Activated T-cell treated with anti-CD3 and anti-CD28 coated beads, Interleukin-2, amount 50 U/mL, for 4 hours (primary cell): ENCODE data around the gene INCA1. TPM values are rescaled to one million over a fixed set of nuclear protein-coding genes. Genes with fewer than 3 reads are reported as not detected.

Experiments used
- ATAC-seq, 2 donors: fragments of 200-7000 bp; cut with Tn5 transposase; one replicate each; pipeline ENCODE4 v1.10.0; 2021
- DNase-seq: peaks from one replicate; pipeline ENCODE4 v3.0.0-alpha.2; 2020
- H3K27me3 Mint-ChIP-seq: one replicate; pipeline ENCODE4 v1.8.0; 2021; ENCODE audit warnings: low read depth, mixed read lengths
- H3K36me3 Mint-ChIP-seq: one replicate; pipeline ENCODE4 v1.8.0; 2022; ENCODE audit warnings: mixed read lengths; ENCODE audit not compliant: insufficient read depth
- H3K4me1 Mint-ChIP-seq: one replicate; pipeline ENCODE4 v1.8.0; 2021; ENCODE audit warnings: low read depth, mixed read lengths
- H3K4me3 Mint-ChIP-seq: one replicate; pipeline ENCODE4 v1.8.0; 2021; ENCODE audit warnings: mild to moderate bottlenecking, moderate library complexity, mixed read lengths
- H3K9me3 Mint-ChIP-seq: one replicate; pipeline ENCODE4 v1.8.0; 2021; ENCODE audit warnings: mixed read lengths
- total RNA-seq, 3 donors: library from RNA; stranded (reverse); gene quantifications; one replicate each; pipeline ENCODE4 v1.2.1, GENCODE V29; 2021

Gene INCA1
- total RNA-seq, 3 donors from 2014 or later = 0.16 to 0.30 TPM; not detected in 1

- H3K4me3 Mint-ChIP-seq = peak overlapping the region; percentile 86
- DNase-seq (no peak), ATAC-seq (no peak)
- H3K4me1 Mint-ChIP-seq = peaks cover 20% of the 10 kb centered on the region
- peaks cover 7% of the 10 kb centered on the region for H3K36me3 Mint-ChIP-seq
- H3K27me3 Mint-ChIP-seq = no peaks in the 10 kb centered on the region
- H3K9me3 Mint-ChIP-seq = no peaks in the 10 kb centered on the region
Observed at GRCh38 chr17:4951486-4951885, 45.8 kb downstream of the INCA1 start.

DNA sequence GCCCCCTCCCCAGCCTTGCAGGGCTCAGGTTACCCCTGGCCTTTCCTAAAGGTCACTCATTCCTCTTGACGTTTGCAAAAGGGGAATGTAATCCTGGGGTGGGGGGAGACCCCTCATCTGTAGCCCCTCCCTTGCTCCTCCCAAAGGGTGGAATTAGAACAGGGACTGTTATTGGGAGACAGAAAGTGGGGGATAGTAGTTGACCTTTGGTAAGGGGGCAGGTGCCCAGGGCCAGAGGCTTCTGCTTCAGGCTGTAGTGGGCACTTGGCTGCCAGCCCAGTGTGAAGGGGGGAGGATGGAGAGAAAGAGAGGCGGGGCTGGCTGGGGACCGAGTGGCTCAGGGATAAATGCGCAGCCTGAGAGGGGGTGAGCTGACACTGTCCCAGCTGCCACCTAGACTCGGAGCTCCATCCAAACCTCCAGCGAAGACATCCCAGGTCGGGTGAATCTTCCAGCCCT lies 46.5 kb downstream of the INCA1 start, which contains the start of gene ENO3:
TSS of gene ENO3 (plus strand) at position 374 of the 459 bp plus-strand sequence. CDS start 711 bp downstream, outside the sequence.
- H3K4me1 Mint-ChIP-seq = peaks cover 19% of the 10 kb centered on the region
- no peaks in the 10 kb centered on the region for H3K27me3 Mint-ChIP-seq
- ATAC-seq (no peak), DNase-seq (no peak)
- H3K36me3 Mint-ChIP-seq = peaks cover 12% of the 10 kb centered on the region
- H3K9me3 Mint-ChIP-seq = no peaks in the 10 kb centered on the region
- peak within 1 kb of the TSS; percentile 86 for H3K4me3 Mint-ChIP-seq

GRCh38 chr17:4950075-4950745 lies 47.1 kb downstream of the INCA1 start:
- DNase-seq (peak; percentile 65), ATAC-seq (peak; percentile 17 to 21)
- Mint-ChIP-seq H3K36me3 (peaks cover 18% of the 10 kb centered on the region), H3K27me3 (no peaks in the 10 kb centered on the region), H3K4me1 (peaks cover 25% of the 10 kb centered on the region), H3K4me3 (peak overlapping the region; percentile 86), H3K9me3 (no peaks in the 10 kb centered on the region)

DNA sequence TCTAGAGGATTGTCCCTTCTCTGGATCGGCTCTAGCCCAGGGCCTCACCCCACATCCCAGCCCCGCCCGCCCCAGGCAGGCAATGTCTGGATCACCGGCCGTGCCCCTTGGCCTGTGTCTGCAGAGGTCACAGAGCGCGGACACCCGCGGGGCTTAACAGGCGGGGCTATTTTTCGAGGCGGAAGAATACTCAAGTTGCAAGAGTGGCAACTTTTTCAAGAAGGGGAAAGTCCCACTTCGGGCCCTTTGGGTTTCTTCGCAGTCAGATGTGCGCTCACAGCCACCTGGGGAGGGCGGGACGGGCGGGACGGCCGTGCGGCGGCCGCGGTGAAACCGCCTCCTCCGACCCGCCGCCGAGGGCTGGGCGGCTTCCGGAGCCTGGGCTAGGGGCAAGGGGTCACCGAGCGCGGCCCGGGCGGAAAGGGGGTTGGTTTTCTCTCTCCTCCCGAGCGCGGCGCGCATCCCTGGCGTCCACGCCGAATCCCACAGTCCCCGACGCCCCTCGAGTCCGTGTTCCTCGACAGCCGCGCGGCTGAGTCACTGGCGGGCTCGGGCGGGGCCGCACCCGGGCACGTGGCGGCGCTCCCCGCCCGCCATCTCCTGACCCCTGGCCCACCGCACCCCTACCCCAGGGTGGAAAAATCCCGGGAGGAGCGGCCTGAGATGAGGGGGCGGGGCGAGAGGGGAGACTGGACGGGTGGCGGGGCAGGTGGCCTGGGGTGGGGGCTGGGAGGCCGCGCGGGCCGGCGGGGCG lies 47.8 kb downstream of the INCA1 start:
- Mint-ChIP-seq H3K27me3 (no peaks in the 10 kb centered on the region), H3K4me3 (peak overlapping the region; percentile 94), H3K9me3 (no peaks in the 10 kb centered on the region), H3K4me1 (peaks cover 32% of the 10 kb centered on the region), H3K36me3 (peaks cover 24% of the 10 kb centered on the region)
- peak; percentile 36 to 44 for ATAC-seq
- peak; percentile 71 for DNase-seq

- no peaks in the 10 kb centered on the region for H3K9me3 Mint-ChIP-seq
- H3K4me1 Mint-ChIP-seq = peaks cover 37% of the 10 kb centered on the region
- no peaks in the 10 kb centered on the region for H3K27me3 Mint-ChIP-seq
- peak overlapping the region; percentile 94 for H3K4me3 Mint-ChIP-seq
- DNase-seq (peak; percentile 55), ATAC-seq (peak; percentile 44 to 47)
- H3K36me3 Mint-ChIP-seq = peaks cover 28% of the 10 kb centered on the region
Observed at GRCh38 chr17:4948931-4949320, 48.4 kb downstream of the INCA1 start.

DNA sequence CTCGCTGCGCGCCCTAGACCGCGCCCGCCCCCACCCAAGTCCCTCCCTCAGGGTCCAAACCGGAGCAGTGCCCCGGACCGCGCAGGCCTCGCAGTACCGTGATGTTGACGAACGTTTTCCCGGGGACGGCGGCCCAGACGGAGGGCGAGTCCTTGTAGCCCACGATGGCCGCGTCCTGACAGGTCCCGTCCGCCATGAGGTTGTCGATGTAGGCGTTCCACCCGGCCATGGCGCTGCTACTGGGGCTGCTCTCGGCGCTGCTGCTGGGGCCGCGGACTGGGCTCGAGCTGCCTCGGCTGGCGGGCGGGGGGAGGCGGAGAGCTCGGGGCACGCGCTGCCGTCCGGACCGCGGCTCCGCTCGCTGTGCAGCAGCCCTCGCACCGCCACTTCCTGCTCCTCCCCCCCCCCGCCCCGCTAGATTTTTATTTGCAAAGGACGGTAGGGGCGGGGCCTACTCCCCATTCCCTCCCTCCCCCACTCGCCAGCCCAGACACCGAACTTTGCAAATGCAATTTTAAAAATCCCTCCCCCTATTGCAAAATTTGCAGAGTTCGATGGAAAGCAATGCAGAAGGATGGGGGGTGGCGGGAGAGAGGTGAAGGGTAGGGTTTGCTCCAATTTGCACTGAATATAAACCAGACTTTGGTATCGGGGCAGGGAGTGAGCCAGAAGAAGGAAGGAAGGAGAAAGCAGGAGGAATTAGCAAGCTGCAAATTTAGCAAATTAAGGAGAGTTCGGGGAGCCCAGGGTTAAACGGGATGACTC lies 49.0 kb downstream of the INCA1 start, which contains the start of gene PFN1:
TSS of gene PFN1 (minus strand) at position 365 of the 765 bp plus-strand sequence. CDS start at position 229, 136 bp downstream.
- Mint-ChIP-seq H3K27me3 (no peaks in the 10 kb centered on the region), H3K4me1 (peaks cover 43% of the 10 kb centered on the region), H3K4me3 (peak within 1 kb of the TSS; percentile 94), H3K36me3 (peaks cover 29% of the 10 kb centered on the region), H3K9me3 (no peaks in the 10 kb centered on the region)
- ATAC-seq (peak; percentile 49 to 51), DNase-seq (peak; percentile 88)

DNA sequence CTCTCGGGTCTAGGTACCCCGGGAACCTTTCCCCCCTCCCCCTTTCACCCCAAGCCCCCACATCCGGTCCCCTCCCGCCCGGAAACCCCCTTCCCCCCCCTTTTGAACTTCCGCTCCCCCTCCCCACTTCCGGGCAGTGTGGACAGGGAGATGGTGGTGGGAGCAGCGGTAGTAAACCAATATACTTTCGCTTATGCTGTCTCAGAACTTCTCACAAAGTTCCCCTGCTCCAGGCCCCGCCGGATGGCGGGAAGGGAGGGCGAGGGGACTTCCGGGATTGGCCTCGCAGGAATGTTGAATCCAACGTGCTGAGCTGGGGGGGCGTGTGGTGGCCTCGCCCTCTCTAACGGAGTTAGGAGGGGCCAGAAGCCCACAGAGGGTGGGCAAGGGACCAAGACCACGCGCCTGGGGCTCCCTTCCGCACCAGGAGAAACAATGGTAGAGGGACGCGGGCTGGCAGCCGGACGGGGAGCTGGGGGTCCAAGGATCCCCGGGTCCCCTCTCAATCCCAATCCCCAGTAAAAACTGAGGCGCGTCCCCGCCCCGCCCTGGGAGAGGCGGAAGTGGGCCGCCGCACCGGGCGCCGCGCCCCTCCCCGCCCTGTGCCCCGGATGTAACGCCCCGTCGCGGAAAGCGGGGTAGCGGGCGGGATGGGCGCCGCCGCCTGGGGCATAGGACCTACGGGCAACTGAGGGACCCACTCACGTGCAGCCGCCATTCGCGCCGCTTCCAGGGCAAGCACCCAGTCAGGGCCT lies 49.7 kb downstream of the INCA1 start:
- no peaks in the 10 kb centered on the region for H3K9me3 Mint-ChIP-seq
- DNase-seq (peak; percentile 59), ATAC-seq (peak; percentile 27 to 29)
- no peaks in the 10 kb centered on the region for H3K27me3 Mint-ChIP-seq
- peaks cover 33% of the 10 kb centered on the region for H3K36me3 Mint-ChIP-seq
- H3K4me3 Mint-ChIP-seq = peak overlapping the region; percentile 94
- peaks cover 51% of the 10 kb centered on the region for H3K4me1 Mint-ChIP-seq

GRCh38 chr17:4947010-4947410 lies 50.3 kb downstream of the INCA1 start:
- no peak for ATAC-seq
- H3K27me3 Mint-ChIP-seq = no peaks in the 10 kb centered on the region
- peaks cover 57% of the 10 kb centered on the region for H3K4me1 Mint-ChIP-seq
- H3K4me3 Mint-ChIP-seq = peak overlapping the region; percentile 94
- peaks cover 33% of the 10 kb centered on the region for H3K36me3 Mint-ChIP-seq
- DNase-seq = no peak
- H3K9me3 Mint-ChIP-seq = no peaks in the 10 kb centered on the region

GRCh38 chr17:4946312-4946976 lies 50.9 kb downstream of the INCA1 start:
- H3K4me3 Mint-ChIP-seq = peak overlapping the region; percentile 94
- H3K27me3 Mint-ChIP-seq = no peaks in the 10 kb centered on the region
- no peaks in the 10 kb centered on the region for H3K9me3 Mint-ChIP-seq
- peaks cover 62% of the 10 kb centered on the region for H3K4me1 Mint-ChIP-seq
- ATAC-seq (no peak), DNase-seq (no peak)
- peaks cover 38% of the 10 kb centered on the region for H3K36me3 Mint-ChIP-seq

- ATAC-seq (no peak), DNase-seq (no peak)
- Mint-ChIP-seq H3K36me3 (peaks cover 43% of the 10 kb centered on the region), H3K4me3 (peak overlapping the region; percentile 94), H3K9me3 (no peaks in the 10 kb centered on the region), H3K27me3 (no peaks in the 10 kb centered on the region), H3K4me1 (peaks cover 64% of the 10 kb centered on the region)
Observed at GRCh38 chr17:4945944-4946280, 51.4 kb downstream of the INCA1 start.

DNA sequence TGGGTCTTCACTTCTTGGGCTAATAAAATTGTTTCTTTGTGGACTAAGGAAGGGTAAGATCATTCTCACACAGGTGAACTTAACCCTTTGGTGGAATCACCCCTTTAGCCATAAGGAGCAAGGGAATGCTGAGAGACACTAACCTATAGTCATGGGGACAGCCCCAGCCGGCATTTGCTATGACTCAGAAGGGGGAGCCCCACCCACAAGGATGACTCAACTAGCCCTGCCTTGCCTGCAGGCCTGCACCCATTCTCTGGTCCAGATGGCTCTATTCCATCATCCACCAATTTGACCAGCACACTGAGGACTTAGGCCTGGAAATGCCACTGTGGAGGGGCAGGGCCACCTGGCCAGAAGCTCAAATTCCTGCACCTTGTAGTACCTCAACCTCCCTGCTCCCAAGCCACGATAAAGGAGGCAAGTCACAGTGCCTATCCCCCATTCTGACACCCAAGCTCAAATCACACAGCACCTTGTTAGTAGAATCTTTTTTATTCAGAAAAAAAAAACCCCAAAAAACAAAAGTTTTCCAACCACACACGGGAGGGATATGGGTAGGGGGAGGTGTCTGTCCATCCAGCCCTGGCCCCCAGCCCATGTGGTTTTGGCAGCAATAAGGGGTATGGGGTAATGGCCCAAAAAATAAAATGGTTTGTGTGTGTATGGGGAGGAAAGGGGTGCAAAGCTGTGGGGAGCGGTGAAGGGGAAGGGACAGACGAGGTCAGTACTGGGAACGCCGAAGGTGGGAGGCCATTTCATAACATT lies 52.0 kb downstream of the INCA1 start:
- ATAC-seq (peak; percentile 32 to 33), DNase-seq (peak; percentile 80)
- H3K27me3 Mint-ChIP-seq = no peaks in the 10 kb centered on the region
- H3K4me3 Mint-ChIP-seq = peak overlapping the region; percentile 94
- H3K36me3 Mint-ChIP-seq = peaks cover 43% of the 10 kb centered on the region
- H3K4me1 Mint-ChIP-seq = peaks cover 58% of the 10 kb centered on the region
- no peaks in the 10 kb centered on the region for H3K9me3 Mint-ChIP-seq

GRCh38 chr17:4944554-4945175 lies 52.7 kb downstream of the INCA1 start:
- no peaks in the 10 kb centered on the region for H3K27me3 Mint-ChIP-seq
- no peaks in the 10 kb centered on the region for H3K9me3 Mint-ChIP-seq
- DNase-seq (no peak), ATAC-seq (no peak)
- peak overlapping the region; percentile 94 for H3K4me3 Mint-ChIP-seq
- peaks cover 43% of the 10 kb centered on the region for H3K36me3 Mint-ChIP-seq
- H3K4me1 Mint-ChIP-seq = peaks cover 55% of the 10 kb centered on the region
